Stomach (tissue), 9 donors: ENCODE measurements around the gene CABCOCO1. TPM values are rescaled to one million over a fixed set of nuclear protein-coding genes. Genes with fewer than 3 reads are reported as not detected.

Experiments used
- DNase-seq, 2 donors: peaks; one replicate each; pipeline versions ENCODE4 v3.0.0 to v3.0.0-alpha.2; 2013 to 2019
- H3K27ac ChIP-seq, 5 donors: fragments of 200-600 bp in 4 of 5; sonication (generic) in 4 of 5; one replicate each; pipeline ENCODE4 v1.5.1; 2013 to 2019; ENCODE audit warnings: mild to moderate bottlenecking in 1 of 5, moderate library complexity in 1 of 5
- H3K27me3 ChIP-seq, 3 donors: fragments of 200-600 bp; sonication (generic); one replicate each; pipeline ENCODE4 v1.5.1; 2017 to 2019; ENCODE audit warnings: mixed run types in 1 of 3
- H3K36me3 ChIP-seq, 4 donors: fragments of 200-600 bp; sonication (generic); 1 replicate in 3 of 4; 2 replicates in 1 of 4; pipeline ENCODE4 v1.5.1; 2016 to 2019
- H3K4me1 ChIP-seq, 4 donors: fragments of 200-600 bp; sonication (generic); one replicate each; pipeline ENCODE4 v1.5.1; 2016 to 2019
- H3K4me3 ChIP-seq, 4 donors: fragments of 200-600 bp; sonication (generic) in 3 of 4; one replicate each; pipeline ENCODE4 v1.5.1; 2016 to 2019; ENCODE audit warnings: mild to moderate bottlenecking in 1 of 4
- H3K9me3 ChIP-seq, 4 donors: fragments of 200-600 bp; sonication (generic); one replicate each; pipeline ENCODE4 v1.5.1; 2016 to 2019
- EP300 ChIP-seq: sonication (generic); formaldehyde crosslinking; IDR thresholded peaks from one replicate; pipeline ENCODE4 v1.6.1; 2017; ENCODE audit warnings: antibody characterized with exemption
- POLR2A ChIP-seq, 4 donors: fragments of 450-650 bp; IDR thresholded peaks; one replicate each; pipeline ENCODE4 v1.6.1; 2016; ENCODE audit warnings: antibody characterized with exemption in 4 of 4, control low read depth in 2 of 4, mild to moderate bottlenecking in 1 of 4, moderate library complexity in 1 of 4
- POLR2AphosphoS5 ChIP-seq, 3 donors: sonication (generic); formaldehyde crosslinking; IDR thresholded peaks; one replicate each; pipeline ENCODE4 v1.6.1; 2016; ENCODE audit warnings: antibody characterized with exemption in 3 of 3
- WGBS, 5 donors: extraction: QIAGEN DNeasy Blood & Tissue Kit in 3 of 5; methylation state at CpG; one replicate each; pipeline versions ENCODE4 v1.1.5 to v1.1.7; 2013 to 2018; 5-methylcytosine and 5-hydroxymethylcytosine counted together
- intact Hi-C: fragments of 100-400 bp; cut with DNase I; formaldehyde crosslinking; loops from one replicate; pipeline ENCODE4 v1.15.1; 2023; ENCODE audit warnings: low total_unique reads
- polyA plus RNA-seq, 3 donors: library from polyadenylated mRNA; stranded (reverse); fragments of 200-250 nt; gene quantifications; one replicate each; pipeline ENCODE4 v1.2.3, GENCODE V29; 2013
- total RNA-seq, 5 donors: library from RNA; depleted of rRNA; stranded (reverse); fragments of >200 nt; gene quantifications; one replicate each; pipeline versions ENCODE4 v1.1.0 to v1.2.3, GENCODE V29; 2014 to 2016
- TF ChIP-seq, protein P1 (sequence below), 7 experiments: fragments of 450-650 bp in 4 of 7; fragments of 200-600 bp in 3 of 7; sonication (generic) in 3 of 7; IDR thresholded peaks; one replicate each; pipeline ENCODE4 v1.5.1; 2016 to 2019; ENCODE audit warnings: antibody characterized with exemption in 7 of 7, control low read depth in 2 of 7, mild to moderate bottlenecking in 1 of 7
- donor health status: healthy with polysubstance abuse.
- donor health status: Bipolar disorder and iron deficiency.
- donor health status: healthy.

CABCOCO1 gene
- total and polyA plus RNA-seq, 8 donors, result 0.30 to 2.6 (median 1.3) TPM; not detected in 4

DNA sequence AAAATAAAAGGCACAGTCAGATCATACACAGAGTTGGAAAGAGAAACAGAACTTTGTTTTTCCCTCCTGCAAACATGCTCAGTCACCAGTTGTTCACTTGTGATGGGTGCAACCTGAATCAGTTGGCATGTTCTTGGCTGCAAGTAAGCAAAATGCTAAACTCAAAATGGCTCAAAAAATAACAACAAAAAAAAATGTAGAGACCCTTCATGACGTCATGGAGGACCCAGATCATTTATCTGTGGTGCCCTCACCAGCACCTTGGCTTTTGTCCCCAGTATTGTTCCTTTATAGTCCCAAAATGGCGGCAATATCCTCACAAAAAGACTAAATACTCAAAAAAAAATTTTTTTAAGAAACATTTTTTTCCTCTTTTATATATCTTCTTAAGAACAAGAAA is 112.4 kb downstream of the CABCOCO1 start:
- Histone ChIP-seq H3K27me3 (no peaks in the 10 kb centered on the region), H3K36me3 (no peaks in the 10 kb centered on the region), H3K9me3 (no peaks in the 10 kb centered on the region), H3K4me3 (no peak overlapping the region), H3K4me1 (no peaks in the 10 kb centered on the region), H3K27ac (no peak overlapping the region)
- intact Hi-C loops, result no loop called here
- TF ChIP-seq POLR2A (IDR thresholded peaks at IDR 0.05) (no peak), POLR2AphosphoS5 (IDR thresholded peaks at IDR 0.05) (no peak), EP300 (no peak)
- TF ChIP-seq, protein P1, sequence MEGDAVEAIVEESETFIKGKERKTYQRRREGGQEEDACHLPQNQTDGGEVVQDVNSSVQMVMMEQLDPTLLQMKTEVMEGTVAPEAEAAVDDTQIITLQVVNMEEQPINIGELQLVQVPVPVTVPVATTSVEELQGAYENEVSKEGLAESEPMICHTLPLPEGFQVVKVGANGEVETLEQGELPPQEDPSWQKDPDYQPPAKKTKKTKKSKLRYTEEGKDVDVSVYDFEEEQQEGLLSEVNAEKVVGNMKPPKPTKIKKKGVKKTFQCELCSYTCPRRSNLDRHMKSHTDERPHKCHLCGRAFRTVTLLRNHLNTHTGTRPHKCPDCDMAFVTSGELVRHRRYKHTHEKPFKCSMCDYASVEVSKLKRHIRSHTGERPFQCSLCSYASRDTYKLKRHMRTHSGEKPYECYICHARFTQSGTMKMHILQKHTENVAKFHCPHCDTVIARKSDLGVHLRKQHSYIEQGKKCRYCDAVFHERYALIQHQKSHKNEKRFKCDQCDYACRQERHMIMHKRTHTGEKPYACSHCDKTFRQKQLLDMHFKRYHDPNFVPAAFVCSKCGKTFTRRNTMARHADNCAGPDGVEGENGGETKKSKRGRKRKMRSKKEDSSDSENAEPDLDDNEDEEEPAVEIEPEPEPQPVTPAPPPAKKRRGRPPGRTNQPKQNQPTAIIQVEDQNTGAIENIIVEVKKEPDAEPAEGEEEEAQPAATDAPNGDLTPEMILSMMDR (IDR thresholded peaks at IDR 0.05), result no peak
- 61 to 79% (median 65%) methylated on average over 2 of the region's 2 CpGs for WGBS, 5 donors
- DNase-seq, result no peak

DNA sequence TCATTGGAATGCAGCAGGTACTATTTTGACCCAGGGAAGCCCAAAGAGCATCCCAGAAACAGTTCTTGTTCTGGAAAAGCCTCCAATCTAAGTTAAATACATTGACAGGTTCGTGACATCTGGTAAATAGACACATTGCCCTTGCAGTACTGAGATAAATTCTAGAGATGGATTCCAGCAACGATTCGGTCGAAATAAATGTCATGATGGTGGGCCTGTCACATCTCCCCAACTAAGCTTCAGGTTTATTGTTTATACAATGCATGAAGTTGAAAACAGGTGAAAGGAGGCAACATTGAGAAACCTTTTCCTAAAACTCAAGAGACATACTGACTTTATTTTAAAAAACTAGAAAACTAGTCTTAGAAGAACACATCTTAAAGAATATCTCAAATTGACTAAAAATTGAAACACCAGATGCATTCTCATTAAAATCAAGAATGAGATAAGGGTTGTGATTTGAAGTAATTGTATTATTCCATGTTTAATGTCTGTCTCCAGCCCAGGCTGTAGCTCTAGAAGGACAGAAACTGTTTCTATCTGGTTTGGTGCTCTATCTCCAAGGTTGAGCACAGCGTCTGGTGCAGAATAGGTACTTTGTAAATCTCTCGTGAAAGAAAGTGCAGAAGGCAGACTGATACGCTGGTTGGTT is 114.0 kb downstream of the CABCOCO1 start:
- no peak overlapping the region for H3K27ac ChIP-seq
- no peak overlapping the region for H3K4me3 ChIP-seq
- intact Hi-C loops, result no loop called here
- WGBS, 5 donors, result 77 to 93% (median 79%) methylated on average over 7 of the region's 7 CpGs
- no peak for TF ChIP-seq POLR2A (IDR thresholded peaks at IDR 0.05)
- TF ChIP-seq POLR2AphosphoS5 (IDR thresholded peaks at IDR 0.05), result no peak
- TF ChIP-seq, protein P1 (IDR thresholded peaks at IDR 0.05), result no peak
- TF ChIP-seq EP300, result no peak
- no peaks in the 10 kb centered on the region for H3K27me3 ChIP-seq
- H3K36me3 ChIP-seq, result no peaks in the 10 kb centered on the region
- no peaks in the 10 kb centered on the region for H3K9me3 ChIP-seq
- no peak for DNase-seq
- no peaks in the 10 kb centered on the region for H3K4me1 ChIP-seq

DNA sequence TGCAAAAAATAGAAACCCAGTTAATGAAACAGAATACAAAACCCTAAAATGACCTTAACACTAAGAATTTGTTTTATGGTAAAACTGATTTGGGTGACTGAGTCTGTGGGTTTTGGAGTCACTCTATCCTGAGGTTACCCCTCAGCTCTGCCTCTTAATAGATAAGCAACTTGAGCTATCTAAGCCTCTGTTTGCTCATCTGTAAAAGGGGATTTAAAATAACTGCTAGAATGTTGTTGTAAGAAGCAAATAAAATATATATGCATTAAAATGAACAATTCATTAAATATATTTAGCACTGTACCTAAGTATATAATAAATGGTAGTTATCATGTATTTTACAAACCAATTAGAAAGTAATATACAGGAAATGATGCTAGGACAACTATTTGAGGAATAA is 115.4 kb downstream of the CABCOCO1 start:
- TF ChIP-seq, protein P1 (IDR thresholded peaks at IDR 0.05), result no peak
- TF ChIP-seq POLR2A (IDR thresholded peaks at IDR 0.05), result no peak
- no peak for TF ChIP-seq POLR2AphosphoS5 (IDR thresholded peaks at IDR 0.05)
- no peak for TF ChIP-seq EP300
- H3K4me3 ChIP-seq, result no peak overlapping the region
- H3K4me1 ChIP-seq, result no peaks in the 10 kb centered on the region
- intact Hi-C loops, result no loop called here
- H3K9me3 ChIP-seq, result no peaks in the 10 kb centered on the region
- DNase-seq, result no peak
- no peaks in the 10 kb centered on the region for H3K36me3 ChIP-seq
- no peaks in the 10 kb centered on the region for H3K27me3 ChIP-seq
- no peak overlapping the region for H3K27ac ChIP-seq

DNA sequence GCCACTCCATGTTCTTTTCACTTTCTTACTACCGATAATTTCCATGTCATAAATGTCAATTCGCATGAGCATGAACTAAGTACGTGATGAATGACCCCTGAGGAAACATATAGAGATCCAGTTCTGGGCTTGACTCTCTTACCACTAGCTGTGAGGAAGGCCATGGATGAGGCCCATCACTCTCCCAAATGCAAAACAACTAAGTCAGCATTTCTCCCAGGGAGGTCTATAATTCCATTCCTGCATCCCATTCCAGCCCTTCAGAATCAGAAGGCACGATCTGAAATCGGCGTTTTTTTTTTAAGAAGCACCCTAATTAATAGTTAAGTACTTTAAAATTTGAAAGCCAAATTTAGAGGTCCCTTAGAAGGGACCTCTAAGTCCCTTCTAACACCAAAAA is 116.5 kb downstream of the CABCOCO1 start:
- no peak overlapping the region for H3K4me3 ChIP-seq
- no peaks in the 10 kb centered on the region for H3K27me3 ChIP-seq
- DNase-seq, result no peak
- TF ChIP-seq POLR2A (IDR thresholded peaks at IDR 0.05), result no peak
- no peak for TF ChIP-seq EP300
- TF ChIP-seq, protein P1 (IDR thresholded peaks at IDR 0.05), result no peak
- TF ChIP-seq POLR2AphosphoS5 (IDR thresholded peaks at IDR 0.05), result no peak
- no peaks in the 10 kb centered on the region for H3K36me3 ChIP-seq
- no peaks in the 10 kb centered on the region for H3K4me1 ChIP-seq
- no peak overlapping the region for H3K27ac ChIP-seq
- WGBS, 5 donors, result 87 to 92% (median 91%) methylated on average over 6 of the region's 6 CpGs
- intact Hi-C loops, result no loop called here
- H3K9me3 ChIP-seq, result no peaks in the 10 kb centered on the region
